ENCODE results near the gene MAMSTR. TPM values are rescaled to one million over a fixed set of nuclear protein-coding genes. Genes with fewer than 3 reads are reported as not detected.

Gene MAMSTR
- total RNA-seq, 1 donor from 2014 or later, result 1.0 TPM

- H3K36me3 ChIP-seq (ENCODE audit: control insufficient read depth, insufficient read depth, low read length), result no peaks in the 10 kb centered on the region
- no peak for TF ChIP-seq CTCF (IDR thresholded peaks at IDR 0.05; ENCODE audit: insufficient read depth, low read length, poor library complexity, severe bottlenecking)
- H3K4me3 ChIP-seq (ENCODE audit: low read depth, low read length), result no peak overlapping the region
- H3K27me3 ChIP-seq (ENCODE audit: control insufficient read depth, insufficient read depth, low read length), result peaks cover 5% of the 10 kb centered on the region
- DNase-seq (ENCODE audit: low read depth), result no peak
Observed at GRCh38 chr19:48671446-48671995, 48.0 kb downstream of the MAMSTR start.

GRCh38 chr19:48670699-48671445, 48.7 kb downstream of the MAMSTR start:
- H3K27me3 ChIP-seq (ENCODE audit: control insufficient read depth, insufficient read depth, low read length), result peaks cover 3% of the 10 kb centered on the region
- no peak for DNase-seq (ENCODE audit: low read depth)
- H3K4me3 ChIP-seq (ENCODE audit: low read depth, low read length), result no peak overlapping the region
- H3K36me3 ChIP-seq (ENCODE audit: control insufficient read depth, insufficient read depth, low read length), result no peaks in the 10 kb centered on the region
- TF ChIP-seq CTCF (IDR thresholded peaks at IDR 0.05; ENCODE audit: insufficient read depth, low read length, poor library complexity, severe bottlenecking), result no peak

- no peaks in the 10 kb centered on the region for H3K27me3 ChIP-seq (ENCODE audit: control insufficient read depth, insufficient read depth, low read length)
- H3K36me3 ChIP-seq (ENCODE audit: control insufficient read depth, insufficient read depth, low read length), result no peaks in the 10 kb centered on the region
- no peak overlapping the region for H3K4me3 ChIP-seq (ENCODE audit: low read depth, low read length)
- no peak for TF ChIP-seq CTCF (IDR thresholded peaks at IDR 0.05; ENCODE audit: insufficient read depth, low read length, poor library complexity, severe bottlenecking)
- no peak for DNase-seq (ENCODE audit: low read depth)
Observed at GRCh38 chr19:48669903-48670668, 49.4 kb downstream of the MAMSTR start.

GRCh38 chr19:48668761-48669160, 50.8 kb downstream of the MAMSTR start:
- H3K27me3 ChIP-seq (ENCODE audit: control insufficient read depth, insufficient read depth, low read length), result no peaks in the 10 kb centered on the region
- TF ChIP-seq CTCF (IDR thresholded peaks at IDR 0.05; ENCODE audit: insufficient read depth, low read length, poor library complexity, severe bottlenecking), result no peak
- no peaks in the 10 kb centered on the region for H3K36me3 ChIP-seq (ENCODE audit: control insufficient read depth, insufficient read depth, low read length)
- DNase-seq (ENCODE audit: low read depth), result no peak
- no peak overlapping the region for H3K4me3 ChIP-seq (ENCODE audit: low read depth, low read length)

- no peak for DNase-seq (ENCODE audit: low read depth)
- Histone ChIP-seq H3K36me3 (ENCODE audit: control insufficient read depth, insufficient read depth, low read length) (no peaks in the 10 kb centered on the region), H3K27me3 (ENCODE audit: control insufficient read depth, insufficient read depth, low read length) (no peaks in the 10 kb centered on the region), H3K4me3 (ENCODE audit: low read depth, low read length) (no peak overlapping the region)
- TF ChIP-seq CTCF (IDR thresholded peaks at IDR 0.05; ENCODE audit: insufficient read depth, low read length, poor library complexity, severe bottlenecking), result no peak
Observed at GRCh38 chr19:48668332-48668731, 51.2 kb downstream of the MAMSTR start.

Data from kidney epithelial cell (primary cell).